ENCODE data around the gene ESPN.

The ESPN gene

DNA sequence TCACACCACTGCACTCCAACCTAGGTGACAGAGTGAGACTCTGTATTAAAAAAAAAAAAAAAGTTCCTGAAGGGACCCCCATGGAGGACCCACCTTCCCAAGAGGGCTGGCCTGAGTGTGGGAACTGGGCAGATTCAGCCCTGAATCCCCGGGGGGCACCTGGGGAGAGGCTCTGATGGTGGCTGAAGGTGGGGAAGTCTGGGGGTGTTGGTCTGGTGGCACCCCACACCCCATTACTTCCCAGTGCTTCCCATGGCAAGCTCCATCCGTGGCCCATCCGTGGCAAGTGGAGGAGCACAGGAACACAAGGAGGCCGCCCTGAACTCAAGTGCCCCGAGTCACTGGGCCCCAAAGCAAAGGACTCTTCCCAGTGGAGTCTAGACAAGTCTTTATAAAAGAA is 42.2 kb downstream of the ESPN start:
- DNase-seq (ENCODE audit: low read depth) = no peak

DNA sequence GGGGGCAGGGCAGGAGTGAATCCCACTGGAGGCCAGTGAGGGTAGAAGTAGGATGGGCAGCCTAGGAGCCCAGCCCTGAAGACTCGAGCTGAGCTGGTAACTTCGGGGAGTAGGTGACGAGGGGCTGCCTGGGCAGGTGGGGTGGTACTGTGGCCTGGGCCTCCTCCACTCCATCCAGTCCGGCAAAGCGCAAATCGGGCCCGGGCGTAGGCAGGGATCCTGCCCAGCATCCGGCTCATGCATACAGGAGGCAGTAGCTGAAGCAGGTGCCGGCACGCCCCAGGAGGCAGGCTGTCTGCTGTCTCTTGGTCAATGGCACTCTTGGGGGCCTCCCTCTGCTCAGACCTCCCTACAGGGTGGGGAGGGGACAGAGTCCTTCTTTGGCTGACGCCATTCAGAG is 42.6 kb downstream of the ESPN start:
- DNase-seq (ENCODE audit: low read depth) = no peak

DNA sequence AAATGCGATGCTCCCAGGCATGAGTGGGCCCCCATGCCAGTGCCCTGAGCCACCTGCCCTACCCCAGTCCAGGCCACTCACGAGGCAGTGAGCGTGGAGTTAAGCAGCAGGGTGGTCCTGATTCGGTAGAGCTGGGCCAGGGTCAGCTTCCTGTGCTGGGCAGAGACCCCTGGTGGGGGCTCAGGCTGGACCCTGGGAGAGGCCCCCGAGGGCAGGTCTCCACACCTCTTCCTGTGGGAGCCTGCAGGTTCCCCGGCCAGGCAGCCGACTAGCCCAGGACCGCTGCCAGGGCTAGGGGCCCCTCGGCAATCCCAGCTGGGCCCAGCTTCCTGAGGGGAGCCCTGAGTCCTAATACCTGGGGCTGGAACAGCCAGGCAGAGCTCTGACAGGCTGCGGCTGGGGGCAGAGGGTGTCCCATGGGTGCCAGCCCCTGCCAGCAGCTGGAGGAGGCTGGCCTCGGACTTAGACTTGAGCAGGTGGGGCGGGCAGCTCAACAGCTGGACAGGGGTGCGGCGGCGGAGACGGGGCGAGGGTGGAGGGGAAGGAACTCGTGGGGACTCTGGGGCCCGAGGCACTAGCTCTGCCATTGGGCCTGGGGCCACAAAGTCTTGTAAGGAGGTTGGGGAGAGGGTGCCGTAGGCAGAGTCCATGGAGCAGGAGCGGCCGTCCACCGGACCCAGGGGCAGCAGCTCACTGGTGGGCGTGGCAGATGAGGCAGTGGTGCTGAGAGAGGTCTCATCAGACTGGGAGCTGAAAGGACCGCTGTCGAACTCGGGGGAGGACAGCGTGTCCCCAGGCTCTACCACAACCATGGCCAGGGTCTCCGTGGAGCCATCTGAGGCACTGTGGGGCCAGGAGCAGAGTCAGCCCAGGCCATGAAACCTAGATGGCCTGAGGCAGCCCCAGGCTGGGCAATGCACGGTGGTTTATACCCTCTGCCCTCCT is 43.4 kb downstream of the ESPN start:
- no peak for DNase-seq (ENCODE audit: low read depth)

DNA sequence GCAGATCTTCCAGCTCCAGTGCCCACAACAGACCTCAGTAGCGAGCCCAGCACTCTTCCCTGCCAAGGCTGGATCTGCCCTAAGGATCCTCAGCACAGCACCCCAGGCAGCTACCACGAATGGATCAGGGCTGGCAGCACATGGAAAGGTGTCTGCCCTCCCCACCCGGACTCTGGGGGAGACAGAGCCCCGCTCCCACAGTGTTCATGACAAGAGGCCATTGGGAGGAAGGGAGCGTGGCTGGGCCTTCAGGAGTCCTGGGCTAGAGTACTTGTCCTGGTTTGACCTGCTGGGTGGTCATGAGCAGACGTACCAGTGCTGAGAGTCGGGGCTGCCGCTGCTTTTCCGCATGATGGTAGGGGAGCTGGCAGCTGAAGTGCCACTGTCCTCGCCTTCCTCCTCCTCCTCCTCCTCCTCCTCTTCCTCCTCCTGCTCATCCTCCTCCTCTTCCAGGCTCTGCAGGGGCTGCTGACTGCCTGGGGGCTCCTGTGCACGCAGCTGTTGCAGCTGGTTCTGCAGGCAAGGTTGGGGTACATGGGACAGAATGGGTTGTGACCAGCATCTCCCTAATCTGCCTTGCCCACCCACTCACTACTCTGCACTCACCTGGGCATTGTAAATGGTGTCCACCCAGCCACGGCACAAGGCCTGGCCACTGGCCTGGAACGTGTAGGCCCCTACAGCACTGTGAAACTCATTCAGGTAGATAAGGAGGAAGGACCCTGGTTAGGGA is 44.3 kb downstream of the ESPN start:
- DNase-seq (ENCODE audit: low read depth) = no peak

DNA sequence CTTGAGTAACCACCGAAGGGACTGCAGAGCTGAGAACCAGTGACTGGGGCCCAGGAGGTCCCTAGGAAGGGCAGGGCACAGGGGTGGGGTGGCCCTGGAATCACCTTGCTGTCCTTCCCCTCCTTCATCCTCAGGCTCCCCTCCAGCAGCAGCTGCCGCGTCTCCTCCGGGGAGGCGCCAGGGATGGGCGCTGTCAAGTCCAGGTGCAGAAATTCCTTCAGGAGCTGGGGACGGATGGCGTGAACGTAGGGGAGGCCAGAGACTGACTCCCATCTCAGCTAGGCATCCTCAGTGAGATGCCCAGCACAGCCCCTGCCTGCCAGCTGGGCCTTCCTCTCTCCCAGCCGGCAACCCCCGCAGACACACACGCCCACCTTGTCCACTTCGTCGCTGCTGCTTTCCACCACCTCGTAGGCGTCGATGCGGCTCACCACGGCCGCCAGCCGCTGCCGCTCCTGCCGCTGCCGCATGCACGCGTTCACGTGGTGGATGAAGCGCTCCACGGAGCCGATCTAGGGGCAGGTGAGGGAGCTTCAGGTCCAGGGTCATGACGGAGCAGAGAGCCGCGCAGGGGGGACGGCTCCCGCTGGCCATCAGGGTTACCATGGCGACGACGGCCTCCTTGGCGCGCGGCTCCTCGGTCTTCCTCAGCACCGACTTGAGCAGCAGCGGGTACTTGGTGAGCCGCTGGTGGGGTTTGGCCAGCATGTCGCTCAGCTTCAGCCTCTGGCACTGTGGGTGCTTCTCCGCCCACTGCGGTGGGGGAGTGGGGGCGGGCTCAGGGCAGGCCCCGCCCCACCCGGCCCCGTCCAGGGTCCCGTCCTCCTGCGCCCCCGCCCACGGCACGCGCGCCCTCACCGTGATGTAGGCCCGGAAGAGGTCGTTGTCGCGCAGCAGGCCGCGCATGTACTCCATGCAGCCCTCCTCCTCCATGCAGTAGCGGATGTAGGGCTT is 45.8 kb downstream of the ESPN start:
- no peak for DNase-seq (ENCODE audit: low read depth)

DNA sequence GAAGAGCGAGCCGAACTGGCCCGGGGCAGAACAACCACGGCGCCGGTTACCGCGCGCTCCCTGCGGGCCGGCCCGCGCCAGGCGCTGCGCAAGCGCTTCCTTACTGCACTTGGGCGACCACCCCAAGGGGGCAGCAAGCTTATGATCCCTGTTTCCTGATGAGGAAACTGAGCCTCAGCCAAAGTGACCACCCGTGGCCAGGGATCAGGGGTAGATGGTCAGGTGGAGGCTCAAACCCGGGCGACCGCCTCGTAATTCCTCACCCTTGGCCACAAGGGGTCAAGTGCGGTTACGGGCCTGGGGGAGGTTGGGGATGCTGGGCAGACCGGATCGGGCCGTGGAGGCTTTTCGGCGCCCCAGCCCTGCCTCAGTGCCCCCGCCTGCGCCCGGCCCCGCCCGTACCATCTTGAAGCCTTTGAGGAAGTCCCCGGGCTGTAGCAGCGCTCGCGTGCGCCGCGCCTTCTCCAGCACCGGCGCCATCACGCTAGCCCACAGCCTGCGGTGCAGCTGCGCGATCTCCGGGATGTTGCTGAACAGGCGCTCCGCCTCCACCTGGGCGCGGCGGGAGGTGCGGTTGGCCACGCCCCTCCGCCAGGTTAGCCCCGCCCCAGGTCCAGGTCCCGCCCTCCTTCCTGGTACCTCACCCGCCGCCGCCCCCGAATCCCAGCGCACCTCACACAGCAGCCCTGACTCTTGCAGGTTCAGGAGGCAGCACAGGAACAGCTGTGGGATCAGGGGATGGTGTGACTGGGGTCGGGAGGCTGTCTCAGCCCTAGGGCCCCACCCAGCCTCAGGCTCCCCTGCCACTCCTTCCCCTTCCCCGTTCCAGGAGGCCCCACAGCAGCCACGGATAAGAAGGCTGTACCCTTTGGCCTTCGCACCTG is 46.8 kb downstream of the ESPN start:
- no peak for DNase-seq (ENCODE audit: low read depth)

DNA sequence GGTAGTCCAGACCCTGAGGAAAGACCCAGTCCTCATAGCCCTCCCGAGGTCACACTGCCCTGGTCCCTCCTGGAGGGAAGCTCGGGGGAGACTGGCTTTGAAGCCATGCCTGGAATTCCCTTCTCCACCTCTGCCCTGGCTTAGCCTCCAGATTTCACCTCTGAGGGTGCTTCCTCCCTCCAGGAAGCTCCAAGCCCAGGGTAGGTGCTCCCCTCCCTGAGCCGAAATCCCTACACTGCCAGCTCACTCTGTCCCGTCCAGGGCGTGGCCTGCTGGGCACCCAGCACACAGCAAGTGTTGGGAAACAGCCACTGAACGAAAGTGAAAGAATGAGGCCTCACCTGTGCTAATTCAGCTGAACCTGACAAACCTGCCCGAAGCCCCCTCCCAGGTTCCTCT is 47.4 kb downstream of the ESPN start:
- DNase-seq (ENCODE audit: low read depth) = no peak

DNA sequence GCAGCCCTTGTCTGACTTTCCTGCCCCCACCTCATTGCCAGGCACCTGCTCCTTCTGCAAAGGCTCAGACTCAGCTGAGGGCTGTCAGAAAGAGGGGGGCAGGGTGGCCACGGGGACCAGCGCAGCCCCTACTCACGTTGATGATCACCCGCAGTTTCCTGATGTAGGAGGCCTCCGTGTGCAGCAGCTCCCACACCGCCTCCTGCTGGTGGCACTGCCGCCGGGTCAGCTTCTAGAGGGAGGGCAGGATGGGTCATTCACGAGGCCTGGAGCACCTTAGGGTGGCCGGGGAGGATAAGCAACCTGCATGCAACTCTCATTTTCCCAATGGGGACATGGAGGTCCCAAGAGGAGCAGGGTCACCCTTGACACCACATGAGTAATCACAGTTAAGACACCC is 47.8 kb downstream of the ESPN start:
- DNase-seq (ENCODE audit: low read depth) = no peak

DNA sequence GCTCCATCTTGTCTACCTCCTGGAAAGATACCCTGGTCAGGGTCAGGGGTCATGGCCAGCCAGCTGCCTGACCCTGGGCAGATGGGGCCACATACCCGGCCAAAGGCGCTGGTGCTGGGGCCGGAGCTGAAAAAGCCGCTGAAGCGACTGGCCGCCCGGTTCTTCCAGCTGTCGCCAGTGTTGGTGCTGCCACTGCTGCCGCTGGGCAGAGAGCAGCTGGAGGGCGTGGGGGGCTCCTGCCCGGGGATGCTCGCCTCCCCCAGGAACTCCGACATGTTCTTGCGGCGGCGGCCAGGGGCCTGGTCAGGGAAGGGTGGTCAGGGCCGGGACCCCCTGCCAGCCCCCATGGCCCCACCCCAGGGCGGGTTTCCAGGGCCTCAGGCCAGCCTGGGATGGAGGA is 48.6 kb downstream of the ESPN start:
- DNase-seq (ENCODE audit: low read depth) = no peak

DNA sequence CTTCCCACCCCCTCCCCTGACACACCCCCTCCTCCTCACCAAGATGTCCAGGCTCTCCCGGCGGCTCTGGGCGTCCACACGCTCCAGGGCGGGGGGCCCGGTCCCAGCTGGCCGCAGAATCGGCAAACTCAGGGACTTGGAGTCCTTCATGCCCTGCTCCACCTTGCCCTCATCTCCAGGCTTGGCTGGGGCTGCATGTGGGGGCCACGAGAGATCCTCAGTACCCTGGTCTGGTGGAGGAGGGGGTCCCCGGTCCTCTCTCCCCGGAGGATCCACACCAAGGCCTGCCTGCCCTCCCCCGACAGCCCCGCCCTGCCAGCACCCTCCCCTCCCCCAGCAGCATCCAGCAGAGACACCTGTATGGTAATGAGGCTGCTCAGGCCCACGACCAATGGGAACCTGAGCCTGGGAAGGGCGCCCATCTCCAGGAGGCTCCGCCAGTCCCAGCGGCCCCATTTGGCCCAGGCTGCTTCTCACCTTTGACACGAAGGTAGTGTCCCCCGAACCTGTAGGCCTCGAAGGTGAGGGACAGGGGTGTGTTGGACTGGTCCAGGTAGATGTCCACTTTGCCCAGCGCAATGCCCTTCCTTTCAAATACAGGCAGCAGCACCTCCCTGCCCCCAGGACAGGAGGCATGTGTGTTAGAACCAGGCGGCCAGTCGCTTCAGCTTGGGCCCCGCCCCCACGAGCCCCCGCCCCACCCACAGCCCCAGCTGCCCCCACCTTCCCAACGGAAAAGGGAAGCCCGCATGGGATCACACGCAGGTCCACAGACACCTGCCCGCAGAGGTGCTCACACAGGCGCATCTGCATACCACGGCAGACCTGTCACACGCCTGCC is 49.6 kb downstream of the ESPN start:
- no peak for DNase-seq (ENCODE audit: low read depth)

DNA sequence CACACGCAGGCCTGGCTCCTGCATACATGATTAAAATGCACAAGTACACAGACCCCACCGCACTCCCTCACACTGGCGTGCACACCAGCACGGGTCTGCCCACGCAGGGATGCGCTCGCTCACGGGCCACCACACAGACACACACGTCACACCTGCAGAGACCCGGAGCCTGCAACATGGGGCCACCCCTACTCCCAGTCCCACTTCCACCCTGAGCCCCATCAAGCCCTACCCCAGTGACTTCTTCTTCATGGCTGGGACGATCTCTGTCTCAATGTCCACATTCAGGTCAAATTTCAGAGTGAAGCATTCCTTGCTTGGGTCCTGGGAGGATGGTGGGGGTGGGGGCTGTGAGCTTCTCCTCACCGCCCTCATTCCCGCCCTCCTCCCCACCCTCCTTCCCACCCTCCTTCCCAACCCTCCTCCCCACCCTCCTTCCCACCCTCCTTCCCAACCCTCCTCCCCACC is 50.3 kb downstream of the ESPN start:
- no peak for DNase-seq (ENCODE audit: low read depth)

DNA sequence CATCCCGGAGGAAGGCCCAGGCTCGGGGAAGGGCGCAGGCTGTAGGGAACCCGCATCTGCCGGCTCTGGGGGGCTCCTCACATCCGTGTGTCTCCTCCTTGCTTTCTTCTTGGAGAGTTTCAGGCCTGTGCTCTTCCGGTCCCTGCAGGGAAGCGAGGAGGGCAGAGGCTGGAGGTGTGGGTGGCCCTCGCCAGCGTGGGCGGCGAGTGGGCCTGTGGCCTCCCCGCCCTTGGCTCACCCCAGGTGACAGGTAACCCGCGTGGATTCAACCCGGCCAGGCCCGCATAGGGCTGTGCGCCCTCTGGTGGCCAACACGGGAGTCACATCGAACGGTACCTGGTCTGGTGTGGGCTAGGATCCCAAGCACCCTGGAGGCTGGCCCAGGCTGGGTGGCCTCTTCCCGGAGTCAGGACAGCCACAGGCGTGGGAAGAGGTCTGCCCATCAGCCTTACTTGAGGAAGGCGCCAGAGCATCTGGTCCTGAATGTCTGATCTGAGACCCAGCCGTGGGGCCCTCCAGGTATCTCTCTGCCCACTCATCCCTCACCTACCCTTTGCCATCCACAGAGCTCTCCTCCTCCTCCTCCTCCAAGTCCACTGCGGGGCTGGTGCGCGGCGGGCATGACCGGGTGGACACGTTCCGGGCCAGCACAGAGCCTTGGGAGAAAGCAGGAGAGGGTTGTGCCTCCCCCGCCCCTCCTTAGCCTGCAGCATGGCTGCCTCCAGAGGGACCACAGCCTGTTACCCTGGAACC is 51.0 kb downstream of the ESPN start:
- DNase-seq (ENCODE audit: low read depth) = no peak

DNA sequence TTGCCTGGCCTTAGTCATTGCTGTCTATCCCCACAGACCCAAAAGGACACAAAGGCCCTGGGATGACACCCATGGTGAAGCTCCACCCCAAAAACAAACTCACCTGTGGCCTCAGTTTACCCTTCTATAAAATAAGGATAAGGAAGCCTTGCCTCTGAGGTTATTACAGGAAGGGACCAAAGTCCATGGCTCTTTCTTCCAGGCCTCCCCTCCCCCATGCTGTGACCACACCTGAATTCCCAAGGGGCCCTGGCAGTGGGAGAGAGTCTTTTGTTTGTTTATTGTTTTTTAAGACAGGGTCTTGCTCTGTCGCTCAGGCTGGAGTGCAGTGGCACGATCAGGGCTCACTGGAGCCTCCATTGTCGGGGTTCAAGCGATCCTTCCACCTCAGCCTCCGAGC is 51.9 kb downstream of the ESPN start:
- no peak for DNase-seq (ENCODE audit: low read depth)

DNA sequence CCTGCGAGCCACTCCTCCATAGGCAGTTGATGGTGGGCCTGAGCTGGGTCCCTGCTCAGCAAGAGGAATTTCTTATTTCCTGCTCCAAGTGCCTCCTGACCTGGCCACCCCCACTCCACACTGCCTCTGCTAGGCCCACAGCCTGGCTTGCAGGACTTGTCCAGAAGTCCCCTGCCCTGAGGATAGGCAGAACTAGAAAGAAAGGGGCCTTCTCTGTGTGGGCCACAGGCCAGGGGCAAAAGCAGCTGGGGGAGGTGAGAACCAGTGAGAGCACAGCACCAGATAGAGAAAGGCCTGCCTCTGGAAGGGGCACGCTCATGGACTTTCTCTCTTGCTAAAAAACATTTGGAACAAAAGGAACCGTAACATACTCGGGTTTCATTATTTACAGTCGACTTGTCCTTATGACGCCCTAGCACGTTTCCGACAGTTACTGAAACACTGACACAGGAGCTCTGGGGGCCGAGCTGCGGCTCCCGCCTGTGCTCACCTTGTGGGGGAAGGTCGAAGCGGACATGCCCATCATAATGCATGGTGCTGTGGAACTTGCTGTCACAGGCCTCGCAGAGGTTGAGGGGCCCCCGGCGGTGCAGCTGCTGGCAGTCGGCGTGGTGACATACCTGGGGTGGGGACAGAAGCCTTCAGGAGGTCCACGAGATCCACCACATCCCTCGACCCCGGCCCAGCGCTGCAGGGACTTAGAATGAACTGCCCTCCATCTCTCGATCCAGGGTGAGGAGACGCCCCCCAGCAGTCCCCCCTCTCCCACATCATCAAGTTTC is 52.7 kb downstream of the ESPN start:
- no peak for DNase-seq (ENCODE audit: low read depth)

DNA sequence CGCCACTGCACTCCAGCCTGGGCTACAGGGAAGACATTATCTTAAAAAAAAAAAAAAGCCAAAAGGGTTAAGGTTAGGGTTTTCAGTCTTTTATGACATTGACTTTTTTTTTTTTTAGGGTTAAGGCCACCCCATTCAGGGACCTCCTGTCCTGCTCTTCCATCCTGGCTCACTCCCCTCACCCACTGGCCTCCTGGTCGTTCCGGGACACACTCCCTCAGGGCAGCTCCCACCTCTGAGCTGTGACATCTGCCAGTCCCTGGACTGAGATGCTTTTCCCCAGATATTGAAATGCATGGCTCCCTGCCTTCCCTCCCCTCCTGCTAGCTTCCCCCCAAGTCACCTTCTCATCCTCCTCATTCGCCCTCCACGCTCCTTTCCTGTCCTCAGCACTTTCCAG is 57.2 kb downstream of the ESPN start:
- DNase-seq (ENCODE audit: low read depth) = no peak

DNA sequence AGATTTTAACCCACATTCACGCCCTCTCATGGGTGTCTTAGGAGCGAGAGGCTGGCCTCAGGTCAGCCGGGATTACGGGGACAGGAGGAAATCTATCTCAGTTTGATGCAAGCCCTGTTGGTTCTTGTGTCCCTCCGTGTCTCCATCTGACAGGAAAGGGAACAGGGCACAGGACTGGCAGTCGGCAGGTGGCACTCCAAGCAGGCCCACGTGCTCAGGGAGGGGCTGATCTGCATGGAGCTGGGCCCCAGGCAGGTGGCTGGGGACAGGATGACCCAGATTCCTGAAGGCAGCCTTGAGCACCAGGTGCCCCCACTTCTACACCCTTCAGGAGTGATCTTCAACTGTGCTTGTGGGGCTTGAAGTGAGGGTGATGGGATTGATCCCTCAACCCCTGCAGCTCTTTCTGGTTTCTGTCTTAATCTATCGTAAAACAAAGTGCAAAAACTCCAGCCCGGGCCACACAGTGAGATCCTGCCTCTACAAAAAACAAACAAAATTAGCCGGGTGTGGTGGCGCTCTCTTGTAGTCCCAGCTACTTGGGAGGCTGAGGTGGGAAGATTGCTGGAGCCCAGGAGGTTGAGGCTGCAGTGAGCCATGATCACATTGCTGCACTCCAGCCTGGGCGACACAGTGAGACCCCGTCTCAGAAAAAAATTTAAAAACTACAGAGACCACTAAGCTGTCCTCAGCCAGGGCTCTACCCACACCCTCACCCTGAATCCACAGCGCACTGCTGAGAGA is 58.6 kb downstream of the ESPN start:
- no peak for DNase-seq (ENCODE audit: low read depth)

DNA sequence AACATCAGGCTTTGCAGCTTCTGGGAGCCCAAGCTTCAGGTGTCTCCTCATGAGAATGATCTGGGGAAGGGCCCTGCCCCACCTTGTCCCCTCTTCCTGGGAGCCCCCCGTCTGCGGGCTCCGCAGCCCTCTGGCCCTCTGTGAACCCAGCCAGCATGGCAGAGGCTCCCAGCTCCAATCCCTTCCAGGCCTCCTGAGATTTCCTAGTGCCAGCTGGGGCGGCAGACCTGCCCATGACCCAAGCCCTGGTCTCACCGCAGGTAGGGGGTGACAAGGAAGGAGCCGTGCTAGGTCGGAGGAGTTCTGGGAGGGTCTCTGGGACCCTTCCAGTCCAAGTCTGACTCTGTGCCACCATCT is 59.2 kb downstream of the ESPN start:
- no peak for DNase-seq (ENCODE audit: low read depth)

DNA sequence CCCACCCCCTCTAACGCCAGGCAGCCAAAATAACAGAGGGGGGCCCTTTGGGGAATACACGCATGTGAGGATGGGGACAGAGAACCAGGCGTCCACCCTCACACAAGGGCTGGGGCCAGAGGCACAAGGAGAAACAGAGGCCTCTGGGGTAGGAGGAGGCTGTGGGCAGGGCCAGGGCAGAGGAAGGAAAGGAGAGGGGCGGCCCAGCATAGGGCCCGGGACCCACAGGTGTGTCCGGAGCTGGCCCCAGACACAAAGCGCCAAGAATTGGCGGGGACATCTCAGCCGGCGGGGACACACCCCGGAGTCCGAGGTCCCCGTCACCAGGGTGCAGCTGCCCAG is 60.2 kb downstream of the ESPN start:
- DNase-seq (ENCODE audit: low read depth) = no peak

All from iris pigment epithelial cell (primary cell).